ENCODE results near the gene IRAK1. TPM values are rescaled to one million over a fixed set of nuclear protein-coding genes. Genes with fewer than 3 reads are reported as not detected.

The IRAK1 gene
- total and polyA plus RNA-seq, 2 of the 8 experiments (the other 6 are each of a cell fraction or from before 2014, with no cell fraction given) = 26.6 to 41.7 TPM

GRCh38 chrX:154010330-154011087, 9.2 kb downstream of the IRAK1 start (continued):
- no peak for TF ChIP-seq CHD7 (IDR thresholded peaks at IDR 0.05; ENCODE audit: insufficient replicate concordance, low read length)
